GM06990 (cell line): Measurements from ENCODE around the gene NUP98.

Source experiments
- DNase-seq: peaks from one replicate; pipeline ENCODE4 v3.0.0-alpha.2; 2011; ENCODE audit not compliant: insufficient read length; ENCODE audit errors: extremely low read depth
- H3K27me3 ChIP-seq: replicated peaks from 2 replicates; pipeline ENCODE4 v1.6.0; 2011; ENCODE audit warnings: low read length; ENCODE audit not compliant: control insufficient read depth, insufficient read depth
- H3K36me3 ChIP-seq: 2 replicates; pipeline ENCODE4 v1.5.1; 2011; ENCODE audit warnings: low read length; ENCODE audit not compliant: control insufficient read depth, insufficient read depth
- H3K4me3 ChIP-seq: replicated peaks from 2 replicates; pipeline ENCODE4 v1.5.1; 2011; ENCODE audit warnings: low read depth, mild to moderate bottlenecking, control low read depth, low read length
- CTCF ChIP-seq: IDR thresholded peaks from 2 replicates; pipeline ENCODE4 v1.5.1; 2011; ENCODE audit warnings: low read length, control low read depth, mild to moderate bottlenecking, inconsistent platforms; ENCODE audit not compliant: insufficient read depth, poor library complexity, severe bottlenecking

Gene NUP98

GRCh38 chr11:3840870-3841425 is 43.6 kb upstream of the NUP98 start, which contains the start of gene RHOG:
Gene RHOG (minus strand): TSS chr11:3840959. CDS start chr11:3828138, 12,821 bp downstream.
- Histone ChIP-seq H3K36me3 (peaks cover 1% of the 10 kb centered on the region; the same call in 1 of the 2 replicates), H3K27me3 (no peaks in the 10 kb centered on the region), H3K4me3 (peak within 1 kb of the TSS; percentile 91)
- DNase-seq = peak; percentile 86
- no peak for TF ChIP-seq CTCF

- peak; percentile 48 for DNase-seq
Measured at GRCh38 chr11:3840004-3840869, 42.9 kb upstream of the NUP98 start.

GRCh38 chr11:3838504-3838903 is 41.1 kb upstream of the NUP98 start:
- Histone ChIP-seq H3K27me3 (no peaks in the 10 kb centered on the region), H3K4me3 (peak overlapping the region; percentile 91)

More at GRCh38 chr11:3840004-3840869, 42.9 kb upstream of the NUP98 start:
- no peak for TF ChIP-seq CTCF
- Histone ChIP-seq H3K36me3 (peaks cover 3% of the 10 kb centered on the region), H3K4me3 (peak overlapping the region; percentile 91), H3K27me3 (no peaks in the 10 kb centered on the region)

GRCh38 chr11:3837793-3838192 is 40.4 kb upstream of the NUP98 start:
- no peak for TF ChIP-seq CTCF
- Histone ChIP-seq H3K27me3 (no peaks in the 10 kb centered on the region), H3K36me3 (peaks cover 12% of the 10 kb centered on the region), H3K4me3 (peak overlapping the region; percentile 91)
- no peak for DNase-seq

More at GRCh38 chr11:3838504-3838903, 41.1 kb upstream of the NUP98 start:
- no peak for DNase-seq
- no peak for TF ChIP-seq CTCF
- H3K36me3 ChIP-seq = peaks cover 11% of the 10 kb centered on the region

- Histone ChIP-seq H3K36me3 (peaks cover 13% of the 10 kb centered on the region), H3K27me3 (no peaks in the 10 kb centered on the region), H3K4me3 (peak overlapping the region; percentile 91)
- TF ChIP-seq CTCF = no peak
- no peak for DNase-seq
Measured at GRCh38 chr11:3836903-3837302, 39.5 kb upstream of the NUP98 start.
